ENCODE results near the gene ST8SIA1.

The ST8SIA1 gene

GRCh38 chr12:22283006-22283506, 51.5 kb downstream of the ST8SIA1 start:
- DNase-seq (ENCODE audit: low read depth): peak; percentile 92

- peak; percentile 88 for DNase-seq (ENCODE audit: low read depth)
Observed at GRCh38 chr12:22282283-22282682, 52.2 kb downstream of the ST8SIA1 start.

DNA sequence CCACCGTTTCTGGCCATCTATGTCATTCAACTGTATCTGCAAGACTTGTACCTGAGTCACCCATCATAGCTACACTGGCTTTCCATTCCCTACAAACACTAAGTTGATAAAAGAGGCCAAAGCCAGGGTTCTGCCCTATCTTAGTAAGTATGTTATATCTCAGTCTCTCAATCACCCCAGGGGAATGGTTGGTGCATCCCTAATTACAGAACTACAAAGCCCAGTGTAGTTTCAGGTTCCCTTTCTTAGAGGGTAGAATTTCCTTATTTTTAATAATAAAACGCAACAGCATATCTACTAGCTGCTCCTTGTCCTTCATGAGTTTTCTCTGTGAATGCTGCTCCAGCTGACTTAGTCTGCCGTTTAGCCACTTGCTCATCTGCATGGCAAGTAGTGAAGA, 57.6 kb downstream of the ST8SIA1 start:
- no peak for DNase-seq (ENCODE audit: low read depth)

DNA sequence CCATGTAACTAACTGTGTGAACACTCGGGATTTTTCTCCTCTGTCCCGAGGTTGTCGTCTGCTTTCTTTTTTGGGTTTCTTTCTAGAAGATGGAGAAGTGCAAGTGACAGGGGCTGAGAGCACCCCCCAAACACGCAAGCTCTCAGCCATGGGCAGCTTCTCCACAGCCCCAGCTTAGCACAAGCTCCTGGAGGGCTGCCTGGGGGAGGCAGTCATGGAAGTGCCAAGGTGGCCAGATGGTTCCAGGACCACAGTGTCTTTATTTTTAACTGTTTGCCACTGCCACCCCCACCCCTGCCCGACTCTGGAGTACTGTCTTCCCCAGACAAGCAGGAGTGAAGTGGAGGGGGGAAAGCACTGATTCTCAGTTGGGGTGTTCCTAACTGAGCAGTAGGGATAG, 58.2 kb downstream of the ST8SIA1 start:
- no peak for DNase-seq (ENCODE audit: low read depth)

DNA sequence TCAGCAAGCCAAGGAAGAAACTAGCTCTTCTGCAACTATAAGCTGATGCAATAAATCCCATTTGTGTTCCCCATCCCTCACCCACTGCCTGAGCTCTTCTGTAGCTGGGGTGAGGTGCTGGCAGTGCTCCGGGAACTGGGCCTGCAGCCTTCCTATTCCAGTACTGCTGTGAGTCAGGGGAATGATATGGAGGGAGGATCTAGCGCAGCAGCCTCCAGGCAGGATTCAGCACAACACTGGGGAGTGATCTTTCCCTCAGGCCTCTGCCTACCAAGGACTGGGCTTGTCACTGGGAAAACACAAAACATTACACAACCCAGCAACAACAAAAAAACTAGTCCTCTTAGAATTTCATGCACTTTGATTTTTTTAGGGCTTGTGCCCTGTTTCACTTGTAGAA, 58.7 kb downstream of the ST8SIA1 start:
- DNase-seq (ENCODE audit: low read depth): peak; percentile 100

- no peak for DNase-seq (ENCODE audit: low read depth)
Observed at GRCh38 chr12:22272335-22273151, 62.0 kb downstream of the ST8SIA1 start.

GRCh38 chr12:22271023-22271422, 63.5 kb downstream of the ST8SIA1 start:
- peak; percentile 88 for DNase-seq (ENCODE audit: low read depth)

DNA sequence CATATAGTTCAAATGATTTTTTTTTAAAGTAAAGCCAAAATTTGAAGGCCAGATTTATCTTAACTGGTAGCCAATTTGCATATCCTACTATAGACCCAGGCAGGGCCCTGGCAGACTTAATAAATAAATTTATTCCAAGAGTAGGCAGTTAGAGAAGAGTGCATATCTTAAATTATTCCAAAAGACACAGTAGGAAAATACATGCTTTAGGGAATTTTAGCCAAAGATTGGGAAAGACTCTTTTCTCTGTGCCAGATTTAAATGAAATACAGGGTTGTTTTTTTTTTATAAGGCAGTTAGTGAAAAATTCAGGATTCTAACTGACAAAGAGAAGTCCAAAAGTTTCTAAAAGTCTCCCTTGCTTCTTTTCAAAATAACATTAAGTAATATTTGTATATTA, 65.5 kb downstream of the ST8SIA1 start:
- DNase-seq (ENCODE audit: low read depth): no peak

GRCh38 chr12:22268406-22268805, 66.1 kb downstream of the ST8SIA1 start:
- DNase-seq (ENCODE audit: low read depth): no peak

DNA sequence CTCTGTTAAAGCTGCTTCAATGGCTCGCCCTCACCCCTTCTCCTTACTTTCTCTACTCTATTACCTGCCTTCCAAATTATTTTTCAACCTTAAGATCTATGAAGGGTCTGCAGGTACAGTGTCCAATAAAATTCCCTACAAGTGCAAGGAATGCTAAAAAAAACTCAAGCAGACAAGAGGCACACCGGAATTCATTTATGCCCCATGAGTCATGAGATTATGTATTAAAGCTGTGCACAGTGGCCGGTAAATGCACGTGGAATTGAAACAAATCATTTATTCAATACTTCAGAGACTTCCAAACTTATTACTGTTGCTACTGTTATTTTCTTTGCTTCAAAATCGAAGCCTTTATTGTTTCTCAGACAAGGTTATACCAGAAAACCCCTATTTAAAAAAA, 68.4 kb downstream of the ST8SIA1 start:
- no peak for DNase-seq (ENCODE audit: low read depth)

DNA sequence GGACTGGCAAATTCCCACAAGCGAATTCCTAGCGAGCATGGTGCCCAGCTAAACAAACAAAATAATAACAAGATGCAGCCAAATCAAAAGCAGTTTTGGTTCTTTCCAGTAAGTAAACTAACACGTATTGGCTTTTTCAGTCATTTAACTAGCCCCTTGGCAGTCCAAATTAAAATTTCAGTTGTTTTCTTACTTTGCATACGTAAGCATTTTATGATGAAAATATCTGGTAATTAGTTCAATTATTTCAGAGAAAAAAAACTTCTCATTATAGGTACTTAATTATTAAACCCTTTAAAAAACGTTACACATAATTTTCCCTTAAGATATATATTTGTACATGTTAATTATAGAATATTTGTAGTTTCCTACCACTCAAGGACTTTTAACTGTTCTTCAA, 70.1 kb downstream of the ST8SIA1 start:
- no peak for DNase-seq (ENCODE audit: low read depth)

- DNase-seq (ENCODE audit: low read depth): no peak
Observed at GRCh38 chr12:22262309-22262708, 72.2 kb downstream of the ST8SIA1 start.

DNA sequence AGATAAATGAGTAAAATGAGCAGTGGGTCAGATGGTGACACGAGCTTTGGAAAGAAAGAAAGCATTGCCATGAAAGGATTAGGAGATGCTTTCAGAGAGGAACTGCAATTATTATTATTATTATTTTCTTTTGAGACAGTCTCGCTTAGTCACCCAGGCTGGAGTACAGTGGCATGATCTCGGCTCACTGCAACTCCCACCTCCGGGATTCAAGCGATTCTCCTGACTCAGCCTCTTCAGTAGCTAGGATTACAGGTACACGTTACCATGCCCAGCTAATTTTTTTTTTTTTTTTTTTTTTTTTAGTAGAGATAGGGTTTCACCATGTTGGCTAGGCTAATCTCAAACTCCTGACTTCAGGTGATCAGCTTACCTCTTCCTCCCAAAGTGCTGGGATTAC, 77.4 kb downstream of the ST8SIA1 start:
- DNase-seq (ENCODE audit: low read depth): no peak

- no peak for DNase-seq (ENCODE audit: low read depth)
Observed at GRCh38 chr12:22256605-22257004, 77.9 kb downstream of the ST8SIA1 start.

GRCh38 chr12:22256041-22256441, 78.5 kb downstream of the ST8SIA1 start:
- no peak for DNase-seq (ENCODE audit: low read depth)

DNA sequence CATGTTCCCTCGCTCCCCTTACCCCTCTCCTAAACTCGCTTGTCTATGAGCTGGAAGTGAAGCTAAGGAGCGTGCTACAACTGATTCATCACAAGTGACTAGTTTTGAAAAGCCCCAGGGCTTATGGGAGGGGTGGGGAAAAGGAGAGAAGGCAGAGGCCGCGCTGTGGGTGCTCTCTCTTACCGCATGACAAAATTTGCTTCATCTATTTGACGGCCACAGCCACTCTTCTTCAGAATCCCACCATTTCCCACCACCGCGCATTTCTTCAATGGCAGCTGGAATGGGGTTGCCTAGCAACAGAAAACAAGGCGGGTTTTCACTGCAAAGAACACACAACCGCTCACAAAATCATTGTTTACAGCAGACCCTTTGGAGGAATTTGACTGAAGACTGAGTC, 79.4 kb downstream of the ST8SIA1 start:
- DNase-seq (ENCODE audit: low read depth): peak; percentile 37

GRCh38 chr12:22254478-22254877, 80.0 kb downstream of the ST8SIA1 start:
- no peak for DNase-seq (ENCODE audit: low read depth)

DNA sequence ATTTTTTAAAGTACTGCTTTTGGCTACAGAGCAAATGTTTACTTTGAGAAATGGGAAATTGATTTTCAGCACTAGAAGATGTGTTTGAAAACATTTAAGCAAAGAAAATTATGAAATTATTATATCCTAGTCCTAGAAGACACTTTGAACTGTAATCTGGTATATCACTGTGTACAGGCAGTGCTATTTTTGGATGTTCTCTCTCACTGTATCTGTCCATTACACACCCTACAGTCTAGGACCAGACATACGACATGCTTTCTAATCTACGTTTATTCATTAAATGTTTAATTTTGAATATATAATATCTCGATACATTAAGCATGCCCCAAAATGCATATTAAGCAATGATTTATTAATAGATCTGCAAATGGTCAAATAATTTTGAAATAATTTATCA, 82.5 kb downstream of the ST8SIA1 start:
- DNase-seq (ENCODE audit: low read depth): no peak

DNA sequence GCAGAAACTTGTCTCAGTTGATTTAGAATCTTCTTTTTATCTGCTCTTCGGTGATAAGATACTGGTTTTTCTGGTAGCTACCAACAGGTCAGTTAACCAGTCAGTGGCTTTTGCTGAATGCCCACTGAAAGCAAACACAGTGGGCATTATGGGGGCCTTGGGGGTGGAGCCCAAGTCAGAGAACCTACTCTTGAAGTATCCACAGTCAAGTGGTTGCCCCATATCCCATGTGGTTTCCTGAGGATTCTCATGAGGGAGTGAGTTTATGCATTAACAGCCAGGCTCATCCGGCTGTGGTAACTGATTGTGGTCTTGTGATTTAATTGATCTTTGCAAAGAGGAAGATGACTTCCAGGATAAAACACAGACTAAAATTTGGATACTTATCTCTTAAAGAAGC, 83.7 kb downstream of the ST8SIA1 start:
- DNase-seq (ENCODE audit: low read depth): no peak

GRCh38 chr12:22248571-22249115, 85.9 kb downstream of the ST8SIA1 start:
- no peak for DNase-seq (ENCODE audit: low read depth)

- no peak for DNase-seq (ENCODE audit: low read depth)
Observed at GRCh38 chr12:22248121-22248520, 86.4 kb downstream of the ST8SIA1 start.

DNA sequence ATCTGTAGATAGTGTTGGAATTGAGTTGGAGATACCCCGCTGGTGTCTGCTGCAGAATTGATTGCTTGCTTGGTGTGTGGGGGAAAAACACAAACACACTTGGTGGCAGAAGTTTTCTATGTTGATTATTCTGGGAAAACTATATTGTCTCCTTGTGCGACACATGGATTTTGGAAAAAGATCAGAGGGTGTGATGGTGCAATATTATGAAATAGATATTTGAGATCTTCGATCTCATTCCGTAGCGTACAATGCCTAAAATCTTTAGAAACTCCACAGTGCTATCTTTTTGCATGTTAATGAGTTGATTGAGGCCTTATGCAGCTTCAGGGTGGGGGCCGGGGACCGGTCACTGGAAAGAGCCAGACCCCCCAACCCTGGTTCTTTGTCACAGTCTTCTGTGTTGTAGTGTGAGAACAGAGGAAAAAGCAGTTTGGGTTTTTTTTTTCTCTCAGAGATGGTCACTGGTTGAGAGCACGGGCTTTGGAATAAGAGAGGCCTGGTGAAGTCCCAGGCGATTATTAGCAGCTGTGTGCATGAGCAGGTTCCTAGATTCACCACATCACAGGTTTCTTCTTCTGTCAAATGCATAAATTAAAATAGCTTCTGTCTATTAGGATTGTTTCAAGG, 88.2 kb downstream of the ST8SIA1 start:
- DNase-seq (ENCODE audit: low read depth): no peak

DNA sequence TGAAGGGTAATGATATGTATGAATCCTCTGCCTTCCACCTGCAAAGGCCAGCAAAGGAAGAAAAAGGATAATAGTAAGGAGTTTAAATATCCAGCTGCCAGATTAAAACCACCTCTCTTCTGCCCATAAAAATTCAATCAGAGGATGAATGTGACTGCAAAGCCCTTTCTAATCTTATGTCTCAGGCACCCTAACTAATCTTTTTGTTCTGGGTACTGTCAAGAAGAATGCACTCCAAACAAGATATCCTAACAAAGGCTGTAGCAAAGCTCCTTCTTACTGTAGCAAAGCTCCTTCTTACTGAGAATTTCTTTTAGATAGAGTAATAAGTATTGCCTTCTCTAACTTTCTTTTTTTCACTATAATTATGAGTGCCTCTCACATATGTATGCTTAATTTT, 91.8 kb downstream of the ST8SIA1 start:
- no peak for DNase-seq (ENCODE audit: low read depth)

All from EH (cell line).